GM19467 (cell line): ENCODE results near the gene IFFO2.

Experiments
- ATAC-seq: cut with Tn5 transposase; IDR thresholded peaks from one replicate; pipeline ENCODE4 v1.9.1; 2021; ENCODE audit warnings: mild to moderate bottlenecking, moderate library complexity; ENCODE audit not compliant: unreplicated experiment

The IFFO2 gene

DNA sequence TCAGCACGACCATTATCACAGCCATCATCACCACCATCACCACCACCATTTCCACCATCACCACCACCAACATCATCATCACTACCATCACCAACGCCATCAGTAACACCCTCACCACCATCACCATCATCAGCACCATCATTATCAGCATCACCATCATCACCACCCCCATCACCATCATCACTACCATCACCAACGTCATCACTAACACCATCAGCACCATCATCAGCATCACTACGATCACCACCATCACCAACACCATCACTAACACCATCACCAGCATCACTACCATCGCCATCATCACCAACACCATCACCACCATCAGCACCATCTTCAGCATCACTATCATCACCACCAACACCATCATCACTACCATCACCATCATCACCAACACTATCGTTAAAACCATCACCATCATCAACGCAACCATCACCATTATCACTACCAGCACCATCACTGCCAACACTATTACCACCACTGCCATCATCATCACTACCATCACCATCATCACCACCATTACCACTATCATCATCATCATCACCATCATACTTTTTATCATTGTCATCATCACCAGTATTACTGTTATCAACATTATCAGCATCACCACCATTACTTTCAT, 98.3 kb downstream of the IFFO2 start:
- no peak for ATAC-seq

DNA sequence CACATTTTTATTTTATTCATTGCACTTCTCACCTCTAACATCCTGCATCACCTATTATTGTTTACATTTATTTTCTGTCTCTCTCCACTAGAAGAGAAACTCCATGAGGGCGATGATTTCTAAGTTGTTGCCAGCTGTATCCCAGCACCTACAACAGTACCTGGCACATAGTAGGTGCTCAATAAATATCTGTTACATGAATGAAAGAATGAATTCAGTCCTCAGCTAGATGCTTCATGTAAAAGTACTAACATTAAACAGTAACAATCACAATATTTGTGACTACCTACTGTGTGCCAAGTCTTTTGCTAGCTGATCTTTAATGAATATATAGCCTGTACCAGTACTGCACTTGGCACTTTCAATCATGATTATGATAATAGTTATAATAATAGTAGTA, 100.0 kb downstream of the IFFO2 start:
- ATAC-seq, result no peak

DNA sequence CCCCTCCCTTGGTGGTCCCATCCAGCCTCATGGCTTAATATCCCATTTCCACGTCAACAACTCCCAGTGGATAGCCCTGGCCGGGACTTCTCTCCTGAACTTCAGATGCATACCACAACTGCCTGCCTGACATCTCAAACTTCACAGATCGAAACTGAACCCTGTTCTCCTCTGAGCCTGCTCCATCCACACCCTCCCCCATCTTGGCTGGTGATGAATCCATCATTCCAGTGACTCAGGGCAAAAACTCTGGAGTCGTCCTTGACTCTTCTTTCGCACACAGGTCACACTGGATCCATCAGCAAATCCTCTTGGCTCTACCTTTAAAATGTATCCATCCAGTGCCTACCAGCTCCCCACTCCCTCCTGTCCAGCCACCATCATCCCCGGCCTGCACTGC, 100.9 kb downstream of the IFFO2 start:
- no peak for ATAC-seq

DNA sequence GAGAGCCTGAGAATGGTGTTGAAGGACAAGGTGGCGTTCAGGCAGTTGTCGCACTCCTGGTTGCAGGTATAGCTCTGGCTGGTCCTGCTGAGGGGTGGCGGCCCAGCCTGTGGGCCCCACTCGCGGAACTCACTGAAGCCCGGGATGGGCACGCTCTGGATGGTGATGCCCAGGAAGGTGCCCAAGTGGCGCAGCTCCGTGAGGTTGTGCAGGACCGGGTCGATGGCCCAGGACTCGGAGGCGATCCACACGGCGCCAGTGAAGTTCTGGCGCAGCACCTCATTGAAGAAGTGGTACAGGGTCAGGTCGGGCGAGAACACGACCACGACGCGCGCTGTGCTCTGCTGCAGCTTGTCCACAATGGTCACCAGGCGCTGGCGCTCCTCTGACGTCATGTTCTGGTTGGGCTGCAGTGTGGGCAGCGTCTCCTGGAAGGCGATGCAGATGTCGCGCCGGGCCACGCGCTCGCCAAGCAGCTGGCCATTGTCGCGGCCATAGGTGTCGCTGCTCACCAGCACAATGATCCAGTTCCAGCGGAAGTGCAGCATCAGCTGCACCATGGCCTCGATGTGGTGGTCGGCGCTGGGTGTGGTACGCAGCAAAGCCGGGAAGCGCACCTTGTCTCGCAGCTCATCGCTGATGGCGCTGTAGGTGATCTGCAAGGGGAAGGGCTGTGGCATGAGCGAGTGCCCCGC, 102.0 kb downstream of the IFFO2 start:
- no peak for ATAC-seq
